Common myeloid progenitor, CD34-positive (primary cell): ENCODE data around the gene TSPAN2.

Experiments
- CTCF ChIA-PET: fragments of 350-600 bp; sonication (Branson Sonifier 250); formaldehyde crosslinking; loops from one replicate; lab custom pipeline; 2021; ENCODE audit warnings: antibody characterized with exemption; lab: Charles Lee
- POLR2A ChIA-PET: fragments of 350-600 bp; sonication (Branson Sonifier 250); formaldehyde crosslinking; loops from one replicate; lab custom pipeline; 2021; ENCODE audit warnings: antibody characterized with exemption; lab: Charles Lee
- DNase-seq, 3 donors: peaks; one replicate each; pipeline versions ENCODE4 v3.0.0 to v3.0.0-alpha.2; 2013
- H3K27ac ChIP-seq, 2 experiments: 1 replicate in 1 of 2; 2 replicates in 1 of 2; pipeline ENCODE4 v1.7.0; 2013; ENCODE audit warnings: inconsistent platforms in 2 of 2, low read length in 2 of 2, mild to moderate bottlenecking in 2 of 2, low read depth in 1 of 2, moderate library complexity in 1 of 2; ENCODE audit not compliant: severe bottlenecking in 2 of 2, insufficient read depth in 1 of 2, poor library complexity in 1 of 2
- H3K27me3 ChIP-seq, 5 experiments: replicated peaks in 2 of 5; 1 replicate in 3 of 5; 2 replicates in 2 of 5; pipeline versions ENCODE4 v1.6.1 to v1.7.0; 2013; ENCODE audit warnings: low read length in 4 of 5, mild to moderate bottlenecking in 2 of 5, moderate library complexity in 2 of 5, inconsistent platforms in 1 of 5; ENCODE audit not compliant: insufficient read depth in 5 of 5, control insufficient read depth in 4 of 5
- H3K36me3 ChIP-seq, 4 experiments: 1 replicate in 2 of 4; 2 replicates in 2 of 4; pipeline versions ENCODE4 v1.6.1 to v1.7.0; 2013; ENCODE audit warnings: low read length in 3 of 4, control low read depth in 1 of 4, mild to moderate bottlenecking in 1 of 4; ENCODE audit not compliant: control insufficient read depth in 4 of 4, insufficient read depth in 4 of 4
- H3K4me1 ChIP-seq, 4 experiments: 1 replicate in 3 of 4; 2 replicates in 1 of 4; pipeline versions ENCODE4 v1.6.1 to v1.7.1; 2013; ENCODE audit warnings: low read length in 3 of 4, mild to moderate bottlenecking in 3 of 4, control low read depth in 1 of 4, inconsistent platforms in 1 of 4, moderate library complexity in 1 of 4; ENCODE audit not compliant: control insufficient read depth in 4 of 4, insufficient read depth in 4 of 4; ENCODE audit errors: control extremely low read depth in 1 of 4
- H3K4me3 ChIP-seq, 7 experiments: 1 replicate in 4 of 7; 2 replicates in 3 of 7; pipeline versions ENCODE4 v1.5.1 to v1.7.0; 2013; ENCODE audit warnings: mild to moderate bottlenecking in 7 of 7, low read length in 6 of 7, moderate library complexity in 6 of 7, inconsistent platforms in 2 of 7, low read depth in 2 of 7, control low read depth in 1 of 7; ENCODE audit not compliant: insufficient read depth in 4 of 7, control insufficient read depth in 1 of 7; ENCODE audit errors: extremely low read depth in 1 of 7
- H3K9me3 ChIP-seq, 5 experiments: 1 replicate in 4 of 5; 2 replicates in 1 of 5; pipeline versions ENCODE4 v1.6.1 to v1.7.1; 2013; ENCODE audit warnings: low read length in 4 of 5, mild to moderate bottlenecking in 2 of 5, inconsistent platforms in 1 of 5, low read depth in 1 of 5, moderate library complexity in 1 of 5; ENCODE audit not compliant: control insufficient read depth in 4 of 5, insufficient read depth in 2 of 5; ENCODE audit errors: control extremely low read depth in 1 of 5
- WGBS: methylation state at CpG from one replicate; pipeline ENCODE4 v1.1.5; 2013; ENCODE audit not compliant: insufficient coverage; 5-methylcytosine and 5-hydroxymethylcytosine counted together

TSPAN2 gene

GRCh38 chr1:115135681-115136080 is 46.4 kb upstream of the TSPAN2 start:
- CTCF ChIA-PET: interaction anchor here (4.0 to 8.0 kb wide), 2 partner anchors 371 to 460 kb away, joined by 17 to 150 read pairs; no protein-coding TSS in a partner anchor
- 100% methylated on average over 1 of the region's 5 CpGs for WGBS
- Histone ChIP-seq H3K36me3 (no peaks in the 10 kb centered on the region), H3K27me3 (no peaks in the 10 kb centered on the region), H3K27ac (no peak overlapping the region), H3K9me3 (no peaks in the 10 kb centered on the region), H3K4me1 (peaks cover 0 to 2% (median 0%) of the 10 kb centered on the region in 4 experiments), H3K4me3 (no peak overlapping the region)
- POLR2A ChIA-PET: no interaction called here
- no peak for DNase-seq

DNA sequence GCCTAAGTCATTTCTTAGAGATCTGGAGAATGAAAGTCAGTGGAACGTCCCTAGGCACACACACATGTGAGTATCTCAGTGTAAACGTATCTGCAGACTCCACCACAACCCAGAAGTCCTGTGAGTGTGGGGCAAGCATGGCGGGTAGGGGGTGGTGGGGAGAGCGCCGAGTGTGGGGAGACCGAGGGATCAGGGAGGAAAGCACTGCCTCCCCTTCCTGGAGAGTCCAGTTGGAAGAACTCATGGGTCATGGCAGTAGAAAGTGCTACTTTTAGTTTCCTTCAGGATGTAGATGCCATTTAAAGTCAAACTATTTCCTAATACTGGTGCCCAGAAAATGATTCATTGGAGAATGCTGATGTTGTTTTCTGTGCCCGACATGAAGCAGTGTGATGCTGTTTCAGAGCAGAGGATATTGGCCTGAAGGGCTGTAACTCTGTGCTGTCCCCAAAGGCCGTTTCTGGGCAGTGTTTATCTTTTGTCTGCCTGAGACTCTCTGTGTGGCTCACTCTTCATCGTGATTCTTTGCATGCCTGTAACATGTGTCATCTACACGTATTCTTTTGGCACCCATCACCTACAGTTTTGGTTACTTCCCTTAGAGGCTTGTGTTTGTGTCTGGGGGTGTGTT is 45.7 kb upstream of the TSPAN2 start:
- H3K27ac ChIP-seq: no peak overlapping the region
- no peak for DNase-seq
- H3K27me3 ChIP-seq: no peaks in the 10 kb centered on the region
- no peaks in the 10 kb centered on the region for H3K9me3 ChIP-seq
- CTCF ChIA-PET: no interaction called here
- POLR2A ChIA-PET: no interaction called here
- peaks cover 0 to 2% (median 0%) of the 10 kb centered on the region in 4 experiments for H3K4me1 ChIP-seq
- 71% methylated on average over 3 of the region's 10 CpGs for WGBS
- H3K4me3 ChIP-seq: no peak overlapping the region
- H3K36me3 ChIP-seq: no peaks in the 10 kb centered on the region

GRCh38 chr1:115134231-115134630 is 44.9 kb upstream of the TSPAN2 start:
- Histone ChIP-seq H3K36me3 (no peaks in the 10 kb centered on the region), H3K27ac (no peak overlapping the region), H3K4me3 (no peak overlapping the region), H3K9me3 (no peaks in the 10 kb centered on the region), H3K4me1 (peaks cover 0 to 2% (median 0%) of the 10 kb centered on the region in 4 experiments), H3K27me3 (no peaks in the 10 kb centered on the region)
- no peak for DNase-seq
- 87% methylated on average over 6 of the region's 6 CpGs for WGBS
- ChIA-PET POLR2A (no interaction called here), CTCF (interaction anchor here (0.6 to 0.9 kb wide), 2 partner anchors 22 to 461 kb away, joined by 3 to 4 read pairs; no protein-coding TSS in a partner anchor)

DNA sequence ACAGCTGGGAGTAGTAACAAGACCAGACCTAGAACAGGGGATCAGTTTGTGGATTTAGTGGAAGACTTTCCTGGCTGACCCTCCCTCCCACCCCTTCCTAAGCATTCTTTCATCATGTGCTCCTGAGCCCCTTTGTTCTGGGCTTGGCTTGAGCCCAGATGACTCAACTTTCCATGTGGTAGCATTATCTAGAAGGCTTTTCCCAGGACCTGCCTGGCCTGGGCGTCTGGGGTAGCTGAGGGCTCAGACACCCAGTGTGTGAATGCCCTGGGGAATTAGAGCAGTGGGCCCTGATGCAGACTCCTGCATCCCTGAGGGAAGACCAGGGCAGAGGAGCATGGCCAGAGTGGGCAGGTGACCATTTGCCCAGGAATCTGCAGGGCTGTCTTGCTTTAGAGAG is 44.1 kb upstream of the TSPAN2 start:
- DNase-seq: no peak
- Histone ChIP-seq H3K27me3 (no peaks in the 10 kb centered on the region), H3K27ac (no peak overlapping the region), H3K36me3 (no peaks in the 10 kb centered on the region), H3K4me3 (no peak overlapping the region), H3K4me1 (no peaks in the 10 kb centered on the region), H3K9me3 (no peaks in the 10 kb centered on the region)
- ChIA-PET CTCF (interaction anchor here (0.6 to 0.9 kb wide), 2 partner anchors 21 to 462 kb away, joined by 3 to 4 read pairs; no protein-coding TSS in a partner anchor), POLR2A (no interaction called here)
- 91% methylated on average over 1 of the region's 1 CpG for WGBS

DNA sequence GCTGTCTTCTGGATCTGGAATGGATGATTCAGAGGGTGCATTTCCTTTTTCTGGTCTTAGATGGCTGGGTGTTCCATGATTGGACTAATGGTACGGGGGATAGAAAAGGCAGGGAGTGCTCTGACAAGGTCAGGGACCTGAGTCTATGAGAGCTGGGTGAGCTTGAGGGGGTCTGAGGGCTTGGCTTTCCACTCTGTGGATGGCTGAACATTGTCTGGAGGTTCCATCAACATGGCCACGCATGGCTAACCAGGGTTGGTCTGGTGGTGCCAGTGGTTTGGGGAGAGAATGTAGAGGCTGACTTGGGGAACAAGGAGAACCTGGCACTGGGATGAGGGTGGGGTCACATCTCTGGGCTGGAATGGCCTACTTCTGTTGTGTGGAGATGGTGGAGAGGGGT is 41.5 kb upstream of the TSPAN2 start:
- Histone ChIP-seq H3K4me3 (no peak overlapping the region), H3K9me3 (no peaks in the 10 kb centered on the region), H3K27ac (no peak overlapping the region), H3K27me3 (no peaks in the 10 kb centered on the region), H3K4me1 (no peaks in the 10 kb centered on the region), H3K36me3 (no peaks in the 10 kb centered on the region)
- WGBS: 100% methylated on average over 1 of the region's 2 CpGs
- CTCF ChIA-PET: interaction anchor here (0.8 to 1.3 kb wide), 2 partner anchors 9 to 18 kb away, joined by 3 to 4 read pairs; no protein-coding TSS in a partner anchor
- no peak for DNase-seq
- POLR2A ChIA-PET: no interaction called here

- POLR2A ChIA-PET: no interaction called here
- H3K36me3 ChIP-seq: no peaks in the 10 kb centered on the region
- H3K9me3 ChIP-seq: peaks cover 0 to 3% (median 0%) of the 10 kb centered on the region in 5 experiments
- WGBS: 100% methylated on average over 5 of the region's 6 CpGs
- H3K27ac ChIP-seq: no peak overlapping the region
- DNase-seq: no peak
- CTCF ChIA-PET: interaction anchor here (1.1 to 2.3 kb wide), 2 partner anchors 9 to 10 kb away, joined by 4 to 6 read pairs; no protein-coding TSS in a partner anchor
- H3K4me3 ChIP-seq: no peak overlapping the region
- no peaks in the 10 kb centered on the region for H3K4me1 ChIP-seq
- no peaks in the 10 kb centered on the region for H3K27me3 ChIP-seq
These were observed 39.9 kb upstream of the TSPAN2 start for GRCh38 chr1:115129071-115129640.

DNA sequence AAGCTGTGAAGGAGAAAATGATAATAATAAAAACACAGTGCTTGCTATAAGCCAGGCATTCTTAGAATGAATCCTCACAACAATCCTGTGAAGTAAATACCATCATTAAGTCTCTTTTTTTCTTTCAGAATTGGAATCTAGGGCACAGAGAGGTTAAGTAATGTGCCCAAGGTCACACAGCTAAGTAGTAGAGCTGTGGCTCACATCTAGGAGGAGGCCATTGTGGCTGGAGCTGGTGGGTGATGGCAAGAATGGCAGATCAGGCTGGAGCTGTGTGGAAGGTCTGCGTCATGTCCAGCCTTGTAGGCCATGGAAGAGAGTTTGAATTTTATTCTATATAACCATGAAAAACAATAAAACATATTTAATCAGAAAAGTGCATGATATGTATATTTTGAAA is 38.2 kb upstream of the TSPAN2 start:
- CTCF ChIA-PET: interaction anchor here (0.6 to 1.6 kb wide), 3 partner anchors 12 to 111 kb away, joined by 3 to 4 read pairs (median 3); no protein-coding TSS in a partner anchor

More for the DNA sequence above, 38.2 kb upstream of the TSPAN2 start:
- H3K27me3 ChIP-seq: no peaks in the 10 kb centered on the region
- peaks cover 0 to 6% (median 1%) of the 10 kb centered on the region in 5 experiments for H3K9me3 ChIP-seq
- WGBS: no CpG with 5 or more reads among the region's 1 CpG
- H3K27ac ChIP-seq: no peak overlapping the region
- no peaks in the 10 kb centered on the region for H3K4me1 ChIP-seq
- no peak overlapping the region for H3K4me3 ChIP-seq
- POLR2A ChIA-PET: no interaction called here
- DNase-seq: no peak
- no peaks in the 10 kb centered on the region for H3K36me3 ChIP-seq
